Measurements from ENCODE around the gene CRACDL.

Gene CRACDL

DNA sequence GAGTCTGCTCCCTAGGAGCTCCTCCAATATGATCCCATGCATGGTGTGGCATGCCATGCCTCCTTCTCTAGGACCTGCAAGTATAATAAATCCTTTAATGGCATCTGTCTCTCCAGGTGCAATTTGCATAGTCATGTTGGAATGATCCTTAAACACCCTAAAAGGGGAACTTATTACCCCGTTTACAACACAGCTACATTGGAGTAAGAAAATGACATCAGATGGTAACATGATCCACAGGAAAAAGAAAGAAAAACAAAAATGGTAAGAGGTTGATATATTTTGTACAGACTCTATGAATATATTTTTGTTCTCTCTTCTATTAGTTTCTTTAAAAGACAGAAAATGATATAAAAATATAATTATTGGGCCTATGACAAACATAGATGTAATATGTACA, 79.0 kb downstream of the CRACDL start:
- DNase-seq (ENCODE audit: low spot score) = no peak

DNA sequence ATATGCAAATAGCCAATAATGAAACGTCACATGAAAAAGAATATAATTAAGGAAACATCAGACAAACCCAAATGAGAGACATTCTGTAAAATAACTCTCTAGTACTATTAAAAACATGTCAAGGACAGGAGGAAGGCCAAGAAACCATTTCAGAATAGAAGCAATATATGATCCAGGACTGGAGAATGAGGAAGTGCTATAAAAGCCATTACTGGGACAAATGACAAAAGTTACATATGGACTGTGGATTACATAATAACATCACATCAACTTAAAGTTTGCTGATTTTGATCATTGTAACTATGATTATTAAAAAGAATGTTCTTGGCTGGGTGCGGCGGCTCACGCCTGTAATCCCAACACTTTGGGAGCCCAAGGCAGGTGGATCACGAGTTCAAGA, 81.3 kb downstream of the CRACDL start:
- DNase-seq (ENCODE audit: low spot score) = no peak

DNA sequence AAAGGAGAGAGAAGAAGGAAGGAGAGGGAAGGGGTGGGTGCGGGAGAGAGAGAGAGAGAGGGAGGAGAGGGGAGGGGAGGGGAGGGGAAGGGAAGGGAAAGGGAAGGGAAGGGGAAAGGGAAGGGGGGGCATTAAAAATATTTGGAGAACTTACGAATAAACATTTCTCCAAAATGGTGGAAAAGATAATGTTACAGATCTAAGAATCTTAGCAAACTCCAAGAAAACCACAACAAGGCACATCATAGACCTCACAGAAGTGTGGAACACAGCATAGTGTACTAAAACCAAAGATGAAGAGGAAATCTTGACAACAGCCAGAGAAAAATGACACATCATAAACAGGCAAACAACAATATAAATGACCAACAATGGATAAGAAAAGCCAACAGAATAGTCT, 83.1 kb downstream of the CRACDL start:
- no peak for DNase-seq (ENCODE audit: low spot score)

DNA sequence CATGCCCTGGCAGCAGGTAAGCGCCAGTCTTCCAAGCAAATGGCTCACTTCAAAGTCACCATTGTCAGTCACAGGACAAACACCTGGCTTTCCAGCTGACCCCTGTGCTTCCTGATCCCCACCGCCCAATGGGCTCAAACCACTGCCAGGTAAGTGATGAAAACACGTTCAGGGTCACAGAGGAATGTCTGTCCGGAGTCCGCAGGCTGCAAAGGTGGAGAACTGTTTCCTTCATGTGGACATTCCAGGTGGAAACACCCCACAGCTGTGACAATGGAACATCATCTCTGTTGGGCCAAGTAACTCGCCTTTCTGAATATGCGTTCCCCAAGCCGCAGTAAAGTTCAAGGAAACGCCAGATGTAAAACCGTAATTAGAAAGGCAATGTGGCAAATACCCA, 86.0 kb downstream of the CRACDL start:
- no peak for DNase-seq (ENCODE audit: low spot score)

DNA sequence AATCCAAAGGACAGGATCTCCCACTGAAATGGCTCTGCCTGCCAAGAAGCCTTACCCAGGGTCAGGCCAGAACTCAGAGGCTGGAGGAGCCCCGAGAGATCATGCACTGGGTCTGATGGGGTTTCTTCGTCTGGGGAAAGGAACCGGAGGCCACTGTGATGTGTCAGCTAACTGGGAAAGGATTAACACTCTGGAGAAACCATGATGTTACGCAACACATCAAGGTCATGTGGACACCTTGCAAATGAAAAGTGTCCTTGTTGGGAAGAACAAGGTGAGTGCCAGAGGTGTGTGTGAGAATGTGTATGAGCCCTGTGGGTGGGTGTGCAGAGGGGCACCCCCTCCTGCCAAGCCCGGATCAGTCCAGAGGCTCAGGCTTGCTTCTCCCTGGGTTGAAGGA, 86.9 kb downstream of the CRACDL start:
- no peak for DNase-seq (ENCODE audit: low spot score)

DNA sequence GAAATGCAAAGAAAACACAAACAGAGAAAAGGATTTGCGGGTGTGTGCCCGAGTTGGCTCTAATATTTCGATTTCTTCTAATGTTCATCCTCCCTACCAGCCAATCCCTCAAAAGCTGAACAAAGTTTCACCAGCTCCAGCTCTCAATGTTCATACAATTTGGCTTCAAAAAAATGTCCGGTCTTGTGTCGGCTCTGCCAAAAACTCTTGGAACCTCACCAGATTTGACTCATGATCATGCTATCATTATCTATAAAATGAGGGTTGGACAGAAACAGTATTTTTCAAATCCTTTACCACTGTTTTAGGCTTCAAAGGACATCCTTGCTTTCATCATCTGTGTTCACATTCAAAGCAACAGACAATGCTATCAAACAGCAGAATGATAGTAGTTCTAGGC, 88.2 kb downstream of the CRACDL start:
- DNase-seq (ENCODE audit: low spot score) = no peak

DNA sequence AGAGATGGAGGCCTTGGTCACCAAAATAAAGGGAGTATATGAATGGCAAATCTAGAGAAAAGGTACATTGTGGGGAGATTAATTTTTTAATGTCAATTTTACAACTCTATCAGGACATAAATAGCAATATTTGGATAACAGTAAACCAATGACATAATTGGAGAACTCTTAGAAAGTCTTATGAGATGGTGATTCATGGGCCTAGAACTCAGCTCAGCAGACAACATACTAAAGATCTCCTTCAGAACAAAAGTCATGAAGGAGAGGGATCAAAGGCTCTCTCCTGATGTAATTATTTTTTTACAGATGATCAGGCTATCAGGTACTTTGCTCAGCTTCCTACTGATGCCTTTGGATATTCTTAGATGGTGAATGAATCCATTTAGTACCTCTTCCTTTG, 90.0 kb downstream of the CRACDL start:
- DNase-seq (ENCODE audit: low spot score) = no peak

DNA sequence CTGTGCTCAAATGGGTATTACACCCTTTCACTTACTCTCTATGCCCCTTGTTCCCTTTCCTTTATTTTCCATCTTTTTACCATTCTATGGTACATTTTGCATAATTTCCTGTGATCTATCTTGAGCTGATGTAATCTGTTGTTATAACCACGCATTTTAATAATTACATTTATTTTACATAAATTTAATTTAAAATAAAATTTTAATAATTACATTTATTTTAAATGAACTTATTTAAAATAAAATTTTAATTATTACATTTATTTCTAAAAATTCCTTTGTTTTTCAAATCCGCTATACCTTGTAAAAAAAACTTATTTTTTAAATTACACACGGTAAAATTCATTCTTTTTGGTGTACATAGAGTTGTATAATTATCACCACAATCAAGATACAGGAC, 93.9 kb downstream of the CRACDL start:
- no peak for DNase-seq (ENCODE audit: low spot score)

DNA sequence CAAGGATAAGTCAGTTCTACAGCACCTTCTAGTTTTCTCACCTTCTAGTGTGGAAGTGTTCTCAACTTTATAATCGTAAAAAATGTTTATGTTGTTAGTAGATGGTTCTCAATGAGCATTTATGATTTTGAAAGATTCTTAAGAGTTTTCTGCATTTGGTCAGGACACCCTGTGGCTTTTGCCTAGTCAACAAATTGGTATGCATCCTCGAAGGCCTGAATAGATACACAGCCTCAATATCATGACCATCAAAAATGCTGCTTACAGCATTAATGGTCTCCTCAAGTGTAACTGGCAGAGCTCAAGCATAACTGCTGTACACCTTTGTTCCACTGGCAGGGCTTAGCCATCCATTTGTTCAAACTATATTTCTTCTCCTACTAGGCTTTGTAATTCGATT, 96.7 kb downstream of the CRACDL start:
- DNase-seq (ENCODE audit: low spot score) = no peak

DNA sequence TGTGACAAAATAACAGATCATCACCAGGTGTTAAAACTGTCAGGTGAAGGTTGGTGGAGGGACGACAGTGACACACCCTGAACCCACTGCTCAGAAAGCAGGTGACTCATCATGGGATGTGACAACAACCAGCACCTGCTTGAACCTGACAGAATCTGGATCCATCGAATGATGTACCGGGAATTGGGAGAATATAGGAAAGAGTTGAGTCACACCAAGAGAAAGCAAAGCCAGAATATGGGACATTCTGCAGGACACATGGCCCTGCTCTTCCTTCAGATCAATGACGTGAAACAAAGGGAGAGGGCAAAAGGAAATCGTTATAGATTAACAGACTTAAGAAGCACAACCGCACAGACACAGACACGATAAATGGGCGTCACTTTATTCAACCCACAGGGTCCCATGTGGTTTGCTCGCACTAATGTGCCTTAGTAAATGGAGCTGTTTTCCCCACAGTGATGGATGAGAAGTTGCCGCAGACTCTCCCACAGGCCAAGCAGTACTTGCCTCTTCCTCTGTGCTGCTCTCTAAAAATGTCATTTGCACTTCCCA, 100.1 kb downstream of the CRACDL start:
- no peak for DNase-seq (ENCODE audit: low spot score)

DNA sequence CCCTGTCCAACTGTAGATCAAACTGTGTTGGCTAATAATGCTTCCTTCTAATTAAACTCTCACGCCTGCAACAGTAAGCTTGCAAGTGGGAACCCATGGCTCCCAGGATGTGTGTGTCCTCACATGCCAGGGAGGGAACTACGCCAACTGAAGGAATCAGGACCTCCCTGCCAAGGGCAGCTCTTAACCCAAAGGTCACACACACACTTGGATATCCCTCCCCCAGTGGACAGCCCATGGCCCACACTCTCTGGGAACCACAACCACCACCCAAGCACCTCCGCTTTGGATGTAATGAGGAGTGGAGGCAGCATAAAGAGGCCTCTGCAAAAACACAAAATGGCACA, 102.1 kb downstream of the CRACDL start:
- no peak for DNase-seq (ENCODE audit: low spot score)

DNA sequence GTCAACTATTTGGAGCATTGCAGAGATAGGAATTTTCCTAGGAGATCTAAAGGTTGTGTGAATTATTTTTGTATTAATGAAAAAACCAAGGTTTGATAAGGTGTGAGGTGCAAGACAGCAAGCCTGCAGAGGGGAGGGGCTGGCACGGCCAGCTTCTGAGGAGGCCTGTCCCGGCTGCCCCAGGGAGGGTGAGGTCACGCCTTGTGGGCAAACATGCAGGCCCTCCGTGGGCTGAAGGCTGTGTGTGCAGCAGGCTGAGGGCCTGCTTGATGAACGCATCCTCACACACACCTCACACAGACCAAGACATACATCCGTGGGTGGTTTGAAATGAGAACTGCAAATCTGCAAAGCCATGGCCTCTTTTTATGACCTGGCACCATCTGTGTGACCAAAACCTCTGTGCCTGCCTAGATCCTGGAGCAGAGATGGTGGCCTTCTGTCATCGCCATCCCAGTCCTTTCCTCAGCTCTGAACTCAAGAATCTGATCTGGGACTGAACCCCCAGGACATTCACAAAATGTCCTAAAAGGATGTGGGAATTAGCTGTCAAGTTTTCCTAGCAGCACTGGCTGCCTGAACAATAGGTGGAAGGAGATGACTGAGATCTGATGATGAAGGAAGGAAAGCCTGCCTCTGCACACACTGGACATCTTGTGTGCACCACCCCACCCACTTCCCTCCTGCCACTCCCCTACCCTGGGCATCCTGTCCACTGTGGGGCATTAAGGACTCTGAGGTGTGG, 102.7 kb downstream of the CRACDL start:
- DNase-seq (ENCODE audit: low spot score) = no peak

DNA sequence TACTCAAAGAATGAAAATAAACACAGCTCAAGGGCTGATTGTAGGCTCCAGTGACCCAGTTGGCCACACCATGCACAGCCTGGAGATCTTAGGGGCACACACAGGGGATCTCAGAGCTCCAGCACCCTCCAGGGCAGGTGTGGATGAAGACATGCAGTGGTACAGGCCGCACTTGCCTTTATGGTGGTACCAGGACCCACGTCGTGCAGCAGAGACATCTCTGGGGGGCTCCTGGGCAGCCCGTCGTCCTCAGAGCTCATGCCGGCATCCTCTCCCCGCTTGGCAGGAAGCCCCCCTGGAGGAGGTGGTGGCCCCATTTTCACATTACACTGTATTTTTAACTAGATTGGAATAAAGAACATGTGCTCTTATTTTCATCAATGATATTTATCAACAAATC, 103.9 kb downstream of the CRACDL start:
- no peak for DNase-seq (ENCODE audit: low spot score)

DNA sequence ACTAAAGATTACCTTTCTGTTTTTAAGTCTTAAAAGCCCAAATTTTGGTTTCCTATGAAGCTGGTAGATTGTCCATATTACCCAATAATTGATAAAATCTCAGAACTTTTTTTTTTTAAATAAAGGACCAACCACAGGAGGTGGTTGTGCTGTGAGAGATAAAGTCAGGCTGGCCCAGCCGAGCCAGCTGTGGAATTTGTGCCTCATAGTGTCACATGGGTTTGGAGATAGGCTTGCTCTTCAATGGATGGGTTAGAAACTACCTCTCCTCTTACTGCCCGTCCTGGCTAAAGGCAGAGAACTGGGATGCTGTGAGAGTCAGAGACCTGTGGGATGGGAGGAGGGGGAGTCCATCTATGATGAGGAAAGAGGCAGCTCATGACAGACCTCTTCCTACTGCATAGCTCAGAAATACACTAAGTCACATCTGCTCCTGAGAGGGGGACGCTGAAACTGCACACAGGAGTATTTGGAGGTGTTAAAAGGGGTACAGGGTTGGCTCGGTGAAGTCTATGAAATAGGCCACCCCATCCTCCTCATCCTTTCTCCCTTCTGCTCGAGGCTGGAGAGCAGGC, 105.4 kb downstream of the CRACDL start:
- DNase-seq (ENCODE audit: low spot score) = no peak

DNA sequence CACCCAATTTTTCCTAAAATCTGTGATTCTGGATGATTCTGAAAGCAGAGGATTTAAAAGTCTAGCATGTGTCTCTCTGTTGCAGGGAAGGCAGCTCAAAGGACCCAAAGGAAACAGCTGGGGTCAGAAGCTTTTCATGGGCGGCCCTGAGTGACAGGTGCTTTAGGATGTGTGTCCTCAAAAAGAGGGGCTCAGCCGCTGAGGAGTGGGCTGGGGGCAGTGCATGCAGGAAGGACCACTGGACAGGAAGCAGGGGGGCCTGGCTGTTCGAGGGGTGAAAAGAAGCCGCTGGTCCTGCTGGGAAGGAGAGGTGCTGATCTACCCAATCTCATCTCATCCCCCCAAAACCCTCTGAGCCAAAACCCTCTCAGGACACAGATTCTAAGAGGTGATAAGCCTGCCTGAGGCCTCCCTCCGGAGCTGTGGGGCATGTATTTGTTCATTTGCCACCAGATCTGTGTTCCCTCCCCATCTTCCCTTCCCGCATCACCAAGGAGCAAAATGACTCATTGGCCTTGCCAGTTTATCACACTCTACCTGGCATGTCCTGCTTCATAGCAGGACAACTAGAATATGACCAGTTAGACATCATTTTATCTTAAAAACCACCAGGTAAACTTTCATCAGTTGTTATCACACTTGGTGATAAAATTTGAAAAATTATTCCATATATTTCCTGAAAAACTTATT, 106.3 kb downstream of the CRACDL start:
- DNase-seq (ENCODE audit: low spot score) = no peak

DNA sequence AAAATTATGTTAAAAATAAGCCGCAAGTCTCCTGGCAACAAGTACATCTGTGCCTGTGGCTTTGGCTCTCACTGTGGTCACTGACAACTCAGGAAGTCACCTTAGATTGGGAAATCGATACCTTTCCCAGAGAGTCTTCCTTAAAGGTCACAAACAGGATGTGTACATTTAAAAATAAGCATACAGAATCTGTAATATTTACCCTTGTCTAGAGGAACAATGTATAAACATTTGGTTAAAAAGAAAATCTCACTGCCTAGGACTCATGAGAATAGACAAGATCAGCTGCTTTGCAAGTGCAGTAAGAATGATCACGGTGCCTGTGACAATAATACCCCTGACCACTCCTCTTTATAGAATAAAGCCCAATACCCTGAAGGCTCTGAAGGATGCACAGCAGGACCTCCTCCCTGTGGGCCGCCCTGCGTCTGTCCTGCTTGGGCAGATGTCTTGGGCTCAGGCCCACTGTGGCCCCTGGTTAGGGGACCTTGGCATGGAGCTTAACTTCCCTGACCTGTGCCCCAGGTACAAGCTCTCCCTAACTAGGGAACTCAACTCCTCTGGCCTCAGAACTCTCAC, 107.1 kb downstream of the CRACDL start:
- no peak for DNase-seq (ENCODE audit: low spot score)

DNA sequence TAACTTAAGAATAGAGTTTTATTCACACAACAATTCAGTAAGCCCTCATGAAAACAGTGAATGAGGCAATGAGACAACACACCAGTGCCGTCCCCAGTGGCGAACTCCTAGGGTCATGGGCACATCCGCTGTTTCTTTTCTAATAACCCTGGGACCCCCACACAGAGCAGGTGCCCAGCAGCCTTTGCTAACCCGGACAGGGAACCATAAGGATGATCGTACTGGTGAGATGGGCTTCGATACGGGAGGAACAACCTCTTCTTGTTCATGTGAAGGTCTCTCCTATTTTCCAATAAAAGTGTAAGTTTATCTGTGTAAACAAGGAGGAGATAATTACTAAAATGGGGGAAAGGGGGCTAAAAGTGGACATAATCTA, 107.7 kb downstream of the CRACDL start:
- DNase-seq (ENCODE audit: low spot score) = no peak

DNA sequence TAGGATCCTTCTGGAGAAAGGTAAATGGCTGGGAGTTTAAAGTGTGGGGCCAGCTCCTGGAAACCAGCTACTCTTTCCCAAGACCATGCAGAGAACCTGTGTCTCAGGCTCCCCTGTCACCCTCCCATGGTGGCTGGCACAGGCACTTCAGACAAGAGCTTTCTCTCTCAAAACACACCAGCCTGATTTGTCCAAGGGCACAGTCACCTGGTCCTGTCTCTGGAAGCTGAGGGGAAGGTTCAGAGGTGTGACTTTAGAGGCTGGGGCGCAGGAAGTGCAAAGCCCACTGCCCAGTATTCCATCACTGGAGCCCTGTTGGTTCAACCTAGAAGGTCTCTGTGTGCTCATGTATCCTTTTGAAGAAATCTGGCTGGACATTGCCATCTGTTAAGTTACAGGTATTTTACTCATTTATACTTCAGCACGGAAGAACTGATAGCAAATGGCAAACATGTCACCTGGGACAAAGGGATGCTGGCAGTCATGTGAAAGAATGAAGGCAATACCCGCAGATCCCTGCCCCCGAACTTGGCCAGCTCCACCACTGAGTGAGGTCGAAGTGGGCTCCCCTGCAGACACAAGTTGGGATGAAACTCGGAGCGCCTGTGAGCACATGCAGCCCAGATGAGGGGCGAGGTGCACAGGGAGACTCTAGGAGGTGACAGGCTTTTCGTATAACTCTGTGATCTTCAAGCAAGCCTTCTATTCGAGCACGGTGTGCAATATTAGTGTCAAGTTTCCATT, 108.2 kb downstream of the CRACDL start:
- no peak for DNase-seq (ENCODE audit: low spot score)

DNA sequence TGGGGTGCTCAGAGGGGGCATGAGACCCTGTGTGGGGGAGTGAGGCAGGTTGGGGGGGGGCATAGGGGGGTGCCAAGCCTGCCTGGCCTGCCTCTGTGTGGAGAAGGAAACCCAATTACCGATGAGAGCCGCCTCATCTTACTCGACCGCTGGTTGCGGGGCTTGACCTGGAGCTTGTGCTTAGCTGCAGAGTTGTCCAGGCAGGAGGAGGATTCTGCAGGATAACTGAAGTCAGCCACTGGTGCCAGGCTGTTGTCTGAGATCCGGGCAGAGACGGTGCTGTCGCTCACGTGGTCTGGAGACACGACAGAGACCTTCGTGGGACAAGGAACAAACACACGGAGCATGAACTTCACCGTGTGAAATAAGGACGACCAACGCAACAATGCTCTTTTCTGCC, 109.2 kb downstream of the CRACDL start:
- no peak for DNase-seq (ENCODE audit: low spot score)

DNA sequence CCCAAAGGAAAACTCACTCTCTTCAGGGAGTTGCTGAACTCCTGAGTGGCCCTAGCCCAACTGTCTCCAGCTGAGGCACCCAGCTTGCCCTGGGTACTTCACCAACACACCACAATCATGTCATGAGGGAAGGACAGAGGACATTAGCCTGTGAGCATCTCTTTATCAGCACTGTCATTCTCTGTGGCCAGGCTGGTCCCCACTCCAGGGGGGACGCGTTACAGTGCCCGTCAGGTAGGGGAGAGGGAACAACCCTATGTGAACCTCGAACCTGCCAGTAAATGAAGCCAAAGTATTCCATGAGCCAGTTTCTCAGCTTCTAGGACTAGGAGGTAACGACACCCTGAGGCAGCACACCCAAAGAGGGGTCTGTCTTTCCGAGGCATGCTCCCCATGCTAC, 110.2 kb downstream of the CRACDL start:
- DNase-seq (ENCODE audit: low spot score) = no peak

DNA sequence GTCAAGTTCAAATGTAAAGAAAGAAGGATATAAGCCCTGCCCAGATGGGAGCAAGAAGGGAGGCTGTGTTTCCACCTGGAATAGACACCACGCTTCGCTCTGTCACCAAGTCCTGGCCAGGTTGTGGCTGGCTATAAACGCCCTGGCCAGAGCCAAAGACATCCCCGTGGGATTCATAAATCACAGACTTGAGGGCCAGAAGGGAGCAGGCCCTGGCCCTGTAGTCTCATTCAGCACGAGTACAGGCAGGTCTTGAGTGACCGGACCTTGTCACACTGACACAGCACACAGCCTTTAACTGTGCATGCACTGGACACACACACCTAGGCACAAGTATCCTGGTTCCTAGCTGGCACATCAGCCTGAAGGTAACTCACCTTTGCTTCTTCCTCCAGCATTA, 110.6 kb downstream of the CRACDL start:
- DNase-seq (ENCODE audit: low spot score) = no peak

DNA sequence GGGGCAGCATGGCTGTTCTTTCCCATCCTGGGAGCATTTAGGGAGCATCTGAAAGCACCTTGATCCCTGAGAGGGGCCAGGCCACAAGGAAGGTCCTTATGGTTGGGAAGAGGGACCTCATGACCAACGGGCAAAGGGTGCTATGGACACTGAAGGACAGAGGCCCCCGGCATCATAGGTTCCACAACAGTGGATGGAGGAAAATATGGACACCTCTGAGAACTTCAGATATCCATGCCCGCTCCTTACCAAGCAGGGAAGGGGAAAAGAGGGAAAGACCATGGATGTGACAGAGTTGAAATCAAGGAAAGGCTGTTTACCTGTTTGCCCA, 111.0 kb downstream of the CRACDL start:
- DNase-seq (ENCODE audit: low spot score) = no peak
